Activated T-cell treated with anti-CD3 and anti-CD28 coated beads, Interleukin-2, amount 50 U/mL, for 72 hours (primary cell): ENCODE measurements around the gene XXYLT1. TPM values are rescaled to one million over a fixed set of nuclear protein-coding genes. Genes with fewer than 3 reads are reported as not detected.
A peak's percentile ranks its signal among the peaks of the same experiment; 100 is the strongest.

ENCODE experiments used
- ATAC-seq, 2 donors: fragments of 150-1000 bp; cut with Tn5 transposase; replicated peaks in 1 of 2; 2 replicates each; pipeline ENCODE4 v1.10.0; 2021; ENCODE audit warnings: moderate library complexity in 2 of 2, mild to moderate bottlenecking in 1 of 2
- DNase-seq, 2 donors: peaks; one replicate each; pipeline ENCODE4 v3.0.0; 2021 to 2022; ENCODE audit warnings: mixed read lengths in 1 of 2
- H3K27ac Mint-ChIP-seq: one replicate; pipeline ENCODE4 v1.8.0; 2022; ENCODE audit warnings: mild to moderate bottlenecking, moderate library complexity, mixed read lengths
- H3K27me3 Mint-ChIP-seq: one replicate; pipeline ENCODE4 v1.8.0; 2022; ENCODE audit warnings: low read depth, mixed read lengths
- H3K36me3 Mint-ChIP-seq, 2 donors: one replicate each; pipeline ENCODE4 v1.8.0; 2022; ENCODE audit warnings: mixed read lengths in 2 of 2, mild to moderate bottlenecking in 1 of 2; ENCODE audit not compliant: insufficient read depth in 2 of 2
- H3K4me1 Mint-ChIP-seq: one replicate; pipeline ENCODE4 v1.8.0; 2022; ENCODE audit warnings: low read depth, mixed read lengths
- H3K4me3 Mint-ChIP-seq, 2 donors: one replicate each; pipeline ENCODE4 v1.8.0; 2022; ENCODE audit warnings: mild to moderate bottlenecking in 2 of 2, mixed read lengths in 2 of 2, moderate library complexity in 2 of 2
- H3K9me3 Mint-ChIP-seq, 2 donors: one replicate each; pipeline ENCODE4 v1.8.0; 2022; ENCODE audit warnings: mixed read lengths in 2 of 2
- total RNA-seq, 2 donors: library from RNA; stranded (reverse); gene quantifications; one replicate each; pipeline ENCODE4 v1.2.3, GENCODE V29; 2022

XXYLT1 gene
- total RNA-seq, 2 donors from 2014 or later = 6.2 to 6.6 TPM

- no peak for ATAC-seq
- Mint-ChIP-seq H3K4me3 (no peak overlapping the region), H3K4me1 (no peaks in the 10 kb centered on the region), H3K27me3 (no peaks in the 10 kb centered on the region), H3K27ac (no peak overlapping the region), H3K9me3 (peaks cover 11 to 12% of the 10 kb centered on the region in 2 donors), H3K36me3 (peaks cover 17 to 21% of the 10 kb centered on the region in 2 donors)
- DNase-seq = no peak
Observed at GRCh38 chr3:195140816-195141793, 129.9 kb downstream of the XXYLT1 start.

- no peak for ATAC-seq
- Mint-ChIP-seq H3K4me1 (no peaks in the 10 kb centered on the region), H3K27me3 (no peaks in the 10 kb centered on the region), H3K27ac (no peak overlapping the region), H3K9me3 (peaks cover 11 to 12% of the 10 kb centered on the region in 2 donors), H3K36me3 (peaks cover 17 to 21% of the 10 kb centered on the region in 2 donors), H3K4me3 (no peak overlapping the region)
- no peak for DNase-seq
Observed at GRCh38 chr3:195140410-195140809, 130.5 kb downstream of the XXYLT1 start.

- Mint-ChIP-seq H3K36me3 (peaks cover 17 to 21% of the 10 kb centered on the region in 2 donors), H3K27me3 (no peaks in the 10 kb centered on the region), H3K4me1 (no peaks in the 10 kb centered on the region), H3K9me3 (peaks cover 11 to 12% of the 10 kb centered on the region in 2 donors), H3K4me3 (no peak overlapping the region), H3K27ac (no peak overlapping the region)
- ATAC-seq (no peak), DNase-seq (no peak)
Observed at GRCh38 chr3:195139876-195140240, 131.1 kb downstream of the XXYLT1 start.

- no peak overlapping the region for H3K27ac Mint-ChIP-seq
- H3K27me3 Mint-ChIP-seq = no peaks in the 10 kb centered on the region
- H3K9me3 Mint-ChIP-seq = peaks cover 11 to 12% of the 10 kb centered on the region in 2 donors
- peaks cover 17 to 21% of the 10 kb centered on the region in 2 donors for H3K36me3 Mint-ChIP-seq
- ATAC-seq = no peak
- H3K4me1 Mint-ChIP-seq = no peaks in the 10 kb centered on the region
- no peak for DNase-seq
- H3K4me3 Mint-ChIP-seq = no peak overlapping the region
Observed at GRCh38 chr3:195139091-195139875, 131.7 kb downstream of the XXYLT1 start.

GRCh38 chr3:195137638-195138588 is 133.0 kb downstream of the XXYLT1 start:
- H3K27ac Mint-ChIP-seq = no peak overlapping the region
- peaks cover 4% of the 10 kb centered on the region for H3K4me1 Mint-ChIP-seq
- DNase-seq = no peak
- no peaks in the 10 kb centered on the region for H3K27me3 Mint-ChIP-seq
- no peak for ATAC-seq
- H3K36me3 Mint-ChIP-seq = peaks cover 17 to 21% of the 10 kb centered on the region in 2 donors
- no peak overlapping the region for H3K4me3 Mint-ChIP-seq
- peaks cover 11 to 12% of the 10 kb centered on the region in 2 donors for H3K9me3 Mint-ChIP-seq

- Mint-ChIP-seq H3K4me1 (peaks cover 19% of the 10 kb centered on the region), H3K27me3 (no peaks in the 10 kb centered on the region), H3K36me3 (peaks cover 8% of the 10 kb centered on the region in 2 donors), H3K9me3 (peaks cover 5% of the 10 kb centered on the region in 2 donors), H3K27ac (no peak overlapping the region), H3K4me3 (no peak overlapping the region)
- no peak for DNase-seq
- no peak for ATAC-seq
Observed at GRCh38 chr3:195135917-195136316, 135.0 kb downstream of the XXYLT1 start.

GRCh38 chr3:195134431-195134830 is 136.5 kb downstream of the XXYLT1 start:
- Mint-ChIP-seq H3K4me1 (peaks cover 34% of the 10 kb centered on the region), H3K4me3 (no peak overlapping the region), H3K27ac (no peak overlapping the region), H3K9me3 (no peaks in the 10 kb centered on the region), H3K36me3 (no peaks in the 10 kb centered on the region), H3K27me3 (no peaks in the 10 kb centered on the region)
- DNase-seq (no peak), ATAC-seq (no peak)

GRCh38 chr3:195133462-195133861 is 137.5 kb downstream of the XXYLT1 start:
- H3K27ac Mint-ChIP-seq = peak overlapping the region; percentile 48
- peaks cover 43% of the 10 kb centered on the region for H3K4me1 Mint-ChIP-seq
- peak overlapping the region; percentile 18 to 75 for H3K4me3 Mint-ChIP-seq
- DNase-seq (peak; percentile 48 to 73), ATAC-seq (peak; percentile 72 to 87)
- no peaks in the 10 kb centered on the region for H3K27me3 Mint-ChIP-seq
- no peaks in the 10 kb centered on the region for H3K9me3 Mint-ChIP-seq
- H3K36me3 Mint-ChIP-seq = no peaks in the 10 kb centered on the region

GRCh38 chr3:195133013-195133412 is 137.9 kb downstream of the XXYLT1 start:
- H3K27ac Mint-ChIP-seq = peak overlapping the region; percentile 35
- H3K27me3 Mint-ChIP-seq = no peaks in the 10 kb centered on the region
- peaks cover 48% of the 10 kb centered on the region for H3K4me1 Mint-ChIP-seq
- DNase-seq (no peak), ATAC-seq (no peak)
- H3K9me3 Mint-ChIP-seq = no peaks in the 10 kb centered on the region
- no peaks in the 10 kb centered on the region for H3K36me3 Mint-ChIP-seq
- H3K4me3 Mint-ChIP-seq = peak overlapping the region; percentile 18 to 75

GRCh38 chr3:195131176-195131575 is 139.8 kb downstream of the XXYLT1 start:
- no peaks in the 10 kb centered on the region for H3K9me3 Mint-ChIP-seq
- peaks cover 54% of the 10 kb centered on the region for H3K4me1 Mint-ChIP-seq
- H3K27me3 Mint-ChIP-seq = no peaks in the 10 kb centered on the region
- no peak overlapping the region for H3K4me3 Mint-ChIP-seq
- ATAC-seq (no peak), DNase-seq (no peak)
- no peak overlapping the region for H3K27ac Mint-ChIP-seq
- H3K36me3 Mint-ChIP-seq = no peaks in the 10 kb centered on the region

GRCh38 chr3:195129644-195130492 is 141.1 kb downstream of the XXYLT1 start:
- H3K36me3 Mint-ChIP-seq = no peaks in the 10 kb centered on the region
- peak overlapping the region; percentile 92 for H3K27ac Mint-ChIP-seq
- H3K9me3 Mint-ChIP-seq = no peaks in the 10 kb centered on the region
- H3K4me3 Mint-ChIP-seq = peak overlapping the region; percentile 76 to 85
- peaks cover 54% of the 10 kb centered on the region for H3K4me1 Mint-ChIP-seq
- peak; percentile 60 to 62 for DNase-seq
- no peaks in the 10 kb centered on the region for H3K27me3 Mint-ChIP-seq
- ATAC-seq = peak; percentile 72 to 76
